HepG2 (cell line): ENCODE measurements around the gene PYGO2. TPM values are rescaled to one million over a fixed set of nuclear protein-coding genes. Genes with fewer than 3 reads are reported as not detected.

ENCODE experiments used
- ATAC-seq: fragments of 200-7000 bp; cut with Tn5 transposase; 3 replicates; pipeline ENCODE4 v1.9.1; 2020; ENCODE audit warnings: mild to moderate bottlenecking, moderate library complexity
- BruUV-seq: library from RNA; stranded (reverse); fragments of 400-500 nt; replicated peaks from 2 replicates; lab custom pipeline; 2021; lab: Mats Ljungman, UMichigan
- CTCF ChIA-PET: fragments of 300-600 bp; formaldehyde crosslinking; extraction: SDS; loops from one replicate; lab custom pipeline; 2021; ENCODE audit warnings: low total read pairs, inconsistent platforms, low intra/inter-chr PET ratio; lab: Yijun Ruan, JAX
- POLR2A ChIA-PET: fragments of 350-600 bp; sonication (Branson Sonifier 250); formaldehyde crosslinking; loops from one replicate; lab custom pipeline; 2020; ENCODE audit warnings: antibody characterized with exemption, inconsistent platforms; lab: Yijun Ruan, JAX
- DNase-seq: peaks from one replicate; pipeline ENCODE4 v3.0.0-alpha.2; 2015; ENCODE audit warnings: low spot score
- FAIRE-seq: peaks from 3 replicates; lab custom pipeline; 2011; peaks lifted over from hg19 to GRCh38; lab: Jason Lieb, UNC
- H2AFZ ChIP-seq: one replicate; pipeline ENCODE4 v1.6.1; 2011; ENCODE audit warnings: low read length, inconsistent platforms
- H3K27ac ChIP-seq: fragments of 300-600 bp; 3 replicates; pipeline ENCODE4 v1.8.0; 2011; ENCODE audit warnings: mixed run types, mild to moderate bottlenecking, mixed read lengths, low read length, inconsistent platforms; ENCODE audit not compliant: insufficient read depth; ENCODE audit errors: extremely low read length
- H3K27me3 ChIP-seq, 2 experiments: fragments of 200-600 bp in 1 of 2; 2 replicates in 1 of 2; 3 replicates in 1 of 2; pipeline versions ENCODE4 v1.6.0 to v1.8.0; 2011; ENCODE audit warnings: low read length in 2 of 2, mild to moderate bottlenecking in 2 of 2, moderate library complexity in 2 of 2, inconsistent platforms in 1 of 2; ENCODE audit not compliant: insufficient read depth in 2 of 2, control insufficient read depth in 1 of 2
- H3K36me3 ChIP-seq, 2 experiments: fragments of 200-600 bp in 1 of 2; replicated peaks in 1 of 2; 2 replicates in 1 of 2; 3 replicates in 1 of 2; pipeline versions ENCODE4 v1.5.1 to v1.8.0; 2011; ENCODE audit warnings: low read length in 2 of 2, inconsistent platforms in 1 of 2; ENCODE audit not compliant: insufficient read depth in 2 of 2, control insufficient read depth in 1 of 2
- H3K4me1 ChIP-seq: 2 replicates; pipeline ENCODE4 v1.5.1; 2012; ENCODE audit warnings: low read length, inconsistent platforms; ENCODE audit not compliant: insufficient read depth
- H3K4me2 ChIP-seq: 2 replicates; pipeline ENCODE4 v1.6.0; 2011; ENCODE audit warnings: low read depth, low read length, inconsistent platforms
- H3K4me3 ChIP-seq, 3 experiments: fragments of 200-600 bp in 1 of 3; sonication (generic), shearing (Covaris generic) in 1 of 3; replicated peaks in 1 of 3; 2 replicates each; pipeline ENCODE4 v1.5.1; 2011 to 2016; ENCODE audit warnings: low read length in 3 of 3, inconsistent platforms in 2 of 3, low read depth in 2 of 3, mild to moderate bottlenecking in 2 of 3, control low read depth in 1 of 3, mixed read lengths in 1 of 3; ENCODE audit not compliant: insufficient read depth in 1 of 3
- H3K79me2 ChIP-seq: one replicate; pipeline ENCODE4 v1.6.1; 2011; ENCODE audit warnings: low read length, inconsistent platforms; ENCODE audit not compliant: insufficient read depth
- H3K9ac ChIP-seq: 2 replicates; pipeline ENCODE4 v1.6.0; 2011; ENCODE audit warnings: mild to moderate bottlenecking, low read depth, low read length, inconsistent platforms; ENCODE audit not compliant: insufficient read depth
- H3K9me3 ChIP-seq: 2 replicates; pipeline ENCODE4 v1.5.1; 2012; ENCODE audit warnings: mild to moderate bottlenecking, low read length
- H4K20me1 ChIP-seq: 2 replicates; pipeline ENCODE4 v1.6.0; 2011; ENCODE audit warnings: inconsistent platforms, mild to moderate bottlenecking, low read length, moderate library complexity; ENCODE audit not compliant: insufficient read depth
- CBFB ChIP-seq: sonication (generic); formaldehyde crosslinking; IDR thresholded peaks from 2 replicates; pipeline ENCODE4 v1.4.0; 2020; ENCODE audit warnings: missing genetic modification reagents
- CREBL2 ChIP-seq: sonication (generic); formaldehyde crosslinking; IDR thresholded peaks from 2 replicates; pipeline ENCODE4 v1.8.1; 2023; ENCODE audit warnings: missing genetic modification reagents, mild to moderate bottlenecking, borderline replicate concordance
- GABPB1 ChIP-seq: IDR thresholded peaks from 2 replicates; pipeline ENCODE4 v1.6.1; 2016; ENCODE audit warnings: mild to moderate bottlenecking, missing genetic modification reagents, moderate library complexity, missing compliant biosample characterization
- GLMP ChIP-seq: sonication (generic); formaldehyde crosslinking; IDR thresholded peaks from 2 replicates; pipeline ENCODE4 v1.9.0; 2021; ENCODE audit warnings: missing genetic modification reagents, mild to moderate bottlenecking, borderline replicate concordance
- HDAC1 ChIP-seq: sonication (generic); formaldehyde crosslinking; IDR thresholded peaks from 2 replicates; pipeline ENCODE4 v1.5.1; 2020; ENCODE audit warnings: mild to moderate bottlenecking, missing genetic modification reagents
- HMG20B ChIP-seq: conservative IDR thresholded peaks from 2 replicates; pipeline ENCODE4 v1.6.1; 2016; ENCODE audit warnings: missing genetic modification reagents, missing compliant biosample characterization
- HMGXB4 ChIP-seq, 2 experiments: sonication (generic) in 1 of 2; formaldehyde crosslinking in 1 of 2; IDR thresholded peaks; 2 replicates each; pipeline versions ENCODE4 v1.4.0 to v1.6.1; 2018 to 2020; ENCODE audit warnings: missing genetic modification reagents in 2 of 2, borderline replicate concordance in 1 of 2, low read depth in 1 of 2, mild to moderate bottlenecking in 1 of 2, missing biosample characterization in 1 of 2
- NR2F2 ChIP-seq: IDR thresholded peaks from 2 replicates; pipeline ENCODE4 v1.6.1; 2012; ENCODE audit warnings: low read depth, inconsistent platforms, borderline replicate concordance
- PTBP1 ChIP-seq: fragments of 200-400 bp; formaldehyde crosslinking; IDR thresholded peaks from 2 replicates; pipeline ENCODE4 v1.6.1; 2018; ENCODE audit warnings: low read length, low read depth; ENCODE audit not compliant: poor library complexity, severe bottlenecking
- REST ChIP-seq, 2 experiments: IDR thresholded peaks; 2 replicates each; pipeline ENCODE4 v1.6.1; 2011 to 2012; ENCODE audit warnings: low read length in 2 of 2, borderline replicate concordance in 1 of 2, low read depth in 1 of 2, mild to moderate bottlenecking in 1 of 2, moderate library complexity in 1 of 2
- RORA ChIP-seq: sonication (generic); formaldehyde crosslinking; IDR thresholded peaks from 2 replicates; pipeline ENCODE4 v1.5.0; 2020; ENCODE audit warnings: mild to moderate bottlenecking, missing genetic modification reagents, moderate library complexity
- ZBTB3 ChIP-seq: sonication (generic); formaldehyde crosslinking; IDR thresholded peaks from 2 replicates; pipeline ENCODE4 v1.4.0; 2020; ENCODE audit warnings: low read depth, mild to moderate bottlenecking, moderate library complexity, missing genetic modification reagents, borderline replicate concordance
- ZFYVE20 ChIP-seq: sonication (generic); formaldehyde crosslinking; IDR thresholded peaks from 2 replicates; pipeline ENCODE4 v1.8.0; 2023; ENCODE audit warnings: low read depth, mild to moderate bottlenecking, moderate library complexity, missing genetic modification reagents, borderline replicate concordance
- ZNF225 ChIP-seq: sonication (generic); formaldehyde crosslinking; IDR thresholded peaks from 2 replicates; pipeline ENCODE4 v1.4.0; 2020; ENCODE audit warnings: mild to moderate bottlenecking, missing genetic modification reagents
- ZNF430 ChIP-seq: sonication (generic); formaldehyde crosslinking; IDR thresholded peaks from 2 replicates; pipeline ENCODE4 v1.9.0; 2021; ENCODE audit warnings: mild to moderate bottlenecking, missing genetic modification reagents
- ZNF567 ChIP-seq: sonication (generic); formaldehyde crosslinking; IDR thresholded peaks from 2 replicates; pipeline ENCODE4 v1.8.1; 2023; ENCODE audit warnings: mild to moderate bottlenecking, missing genetic modification reagents, borderline replicate concordance
- ZNF674 ChIP-seq: sonication (generic); formaldehyde crosslinking; IDR thresholded peaks from 2 replicates; pipeline ENCODE4 v1.5.0; 2020; ENCODE audit warnings: low read depth, mild to moderate bottlenecking, missing genetic modification reagents
- ZNF780A ChIP-seq: sonication (generic); formaldehyde crosslinking; IDR thresholded peaks from 2 replicates; pipeline ENCODE4 v1.8.0; 2022; ENCODE audit warnings: mild to moderate bottlenecking, missing genetic modification reagents, moderate library complexity
- WGBS: methylation state at CpG from one replicate; pipeline ENCODE4 v1.1.6; 2017; ENCODE audit warnings: low lambda C conversion rate; 5-methylcytosine and 5-hydroxymethylcytosine counted together
- in situ Hi-C: cut with HindIII; loops from 2 replicates; pipeline ENCODE4 v1.10.0; 2017; ENCODE audit warnings: low pct_unique_long_range_greater_than_20kb; ENCODE audit not compliant: extremely low pct_ligation_motif_present
- intact Hi-C: fragments of 100-400 bp; cut with micrococcal nuclease; formaldehyde crosslinking; loops from one replicate; pipeline ENCODE4 v1.10.0; 2022; ENCODE audit not compliant: unreplicated experiment
- polyA plus RNA-seq, 8 experiments: library from polyadenylated mRNA; depleted of rRNA in 3 of 8; stranded (reverse) in 7 of 8; unstranded in 1 of 8; fragments of >200 nt; fragmentation: Illumina TruSeq in 4 of 8; extraction: Trizol in 4 of 8; gene quantifications; 2 replicates each; pipeline versions ENCODE4 v1.2.1 to v1.2.3, GENCODE V29; 2011 to 2016; ENCODE audit warnings: low read depth in 4 of 8, missing spikeins in 1 of 8, mixed read lengths in 1 of 8; ENCODE audit not compliant: insufficient read depth in 1 of 8
- total RNA-seq, 5 experiments: library from RNA; depleted of rRNA; stranded (reverse); fragments of >200 nt; fragmentation: Illumina TruSeq; extraction: Trizol; gene quantifications; 2 replicates each; pipeline ENCODE4 v1.2.3, GENCODE V29; 2016; ENCODE audit warnings: low read depth in 1 of 5

Gene PYGO2
- total and polyA plus RNA-seq, 2 of the 13 experiments (the other 11 are each of a cell fraction or from before 2014, with no cell fraction given): 20.3 to 21.8 TPM

GRCh38 chr1:155001425-155001674 lies 39.8 kb upstream of the PYGO2 start:
- intact Hi-C loops: loop anchor here (1.0 to 5.0 kb wide), 3 partner anchors 16 to 444 kb away; partner anchors contain the start of genes PYGO2 and UBE2Q1
- TF ChIP-seq ZNF567 (no peak), PTBP1 (no peak), ZFYVE20 (CRISPR knock-in tag) (no peak), HDAC1 (no peak), HMGXB4 (CRISPR knock-in tag; IDR thresholded peaks at IDR 0.05; ENCODE audit: borderline replicate concordance in 1 of 2, low read depth in 1 of 2) (peak in 1 of 2 experiments; percentile 3; a peak in 1 of 4 replicates), ZNF225 (CRISPR knock-in tag) (no peak), CBFB (CRISPR knock-in tag) (0 out of 2 replicates have a peak, but pooled peaks have one; percentile 5), REST (IDR thresholded peaks at IDR 0.05; ENCODE audit: borderline replicate concordance in 1 of 2, low read depth in 1 of 2, low read length in 2 of 2) (no peak), GABPB1 (no peak), GLMP (CRISPR knock-in tag) (no peak), HMG20B (CRISPR knock-in tag) (no peak), ZBTB3 (CRISPR knock-in tag) (no peak), ZNF780A (CRISPR knock-in tag) (no peak), ZNF674 (no peak), ZNF430 (CRISPR knock-in tag) (0 out of 2 replicates have a peak, but pooled peaks have one; percentile 2), NR2F2 (no peak), CREBL2 (CRISPR knock-in tag) (no peak), RORA (CRISPR knock-in tag) (no peak)

More at GRCh38 chr1:155001425-155001674, 39.8 kb upstream of the PYGO2 start:
- H3K79me2 ChIP-seq: peaks cover 22% of the 10 kb centered on the region
- FAIRE-seq (no peak), DNase-seq (no peak), ATAC-seq (no peak)
- H3K27ac ChIP-seq: peak overlapping the region; percentile 97
- BruUV-seq: no TSS peak
- no peak overlapping the region for H2AFZ ChIP-seq
- H4K20me1 ChIP-seq: no peaks in the 10 kb centered on the region
- 0% methylated on average over 11 of the region's 11 CpGs for WGBS
- peak overlapping the region; percentile 83 for H3K9ac ChIP-seq
- ChIA-PET CTCF (interaction anchor here (1.8 to 6.8 kb wide), 2 partner anchors 16 to 82 kb away, joined by 4 to 54 read pairs; no protein-coding TSS in a partner anchor), POLR2A (interaction anchor here (0.6 to 6.7 kb wide), 25 partner anchors 8 to 442 kb away, joined by 3 to 90 read pairs (median 6); partner anchors contain the start of genes ADAM15, FLAD1, LENEP and PBXIP1)
- peak overlapping the region; percentile 100 for H3K4me2 ChIP-seq
- no peaks in the 10 kb centered on the region for H3K36me3 ChIP-seq
- H3K4me1 ChIP-seq: peaks cover 38% of the 10 kb centered on the region
- H3K27me3 ChIP-seq: no peaks in the 10 kb centered on the region; a peak in 1 of 5 replicates
- peak overlapping the region; percentile 70 to 86 (median 84) for H3K4me3 ChIP-seq
- no peaks in the 10 kb centered on the region for H3K9me3 ChIP-seq
- in situ Hi-C loops: no loop called here
